IMR-90 (cell line): Measurements from ENCODE around the gene OR51S1. TPM values are rescaled to one million over a fixed set of nuclear protein-coding genes. Genes with fewer than 3 reads are reported as not detected.

ENCODE experiments used
- ATAC-seq: fragments of 200-7000 bp; cut with Tn5 transposase; 2 replicates; pipeline ENCODE4 v1.9.1; 2020; ENCODE audit warnings: low read depth, mild to moderate bottlenecking, moderate library complexity
- BruUV-seq: library from RNA; stranded (reverse); fragments of 400-500 nt; replicated peaks from 2 replicates; lab custom pipeline; 2021; lab: Mats Ljungman, UMichigan
- CTCF ChIA-PET: fragments of 300-600 bp; formaldehyde crosslinking; extraction: SDS; loops from one replicate; lab custom pipeline; 2021; ENCODE audit warnings: antibody characterized with exemption; lab: Yijun Ruan, JAX
- POLR2A ChIA-PET: fragments of 300-600 bp; sonication (Branson Sonifier 250); formaldehyde crosslinking; loops from one replicate; lab custom pipeline; 2022; ENCODE audit warnings: antibody characterized with exemption; ENCODE audit not compliant: unreplicated experiment; lab: Charles Lee
- DNase-seq: peaks from one replicate; pipeline ENCODE4 v3.0.0; 2013
- H2AFZ ChIP-seq: replicated peaks from 2 replicates; pipeline ENCODE3; 2013; ENCODE audit warnings: low read length, mild to moderate bottlenecking; ENCODE audit not compliant: poor library complexity
- H2AK5ac ChIP-seq: 2 replicates; pipeline ENCODE4 v1.6.1; 2013; ENCODE audit warnings: low read depth, low read length, inconsistent platforms
- H2AK9ac ChIP-seq: replicated peaks from 2 replicates; pipeline ENCODE3; 2013; ENCODE audit warnings: mild to moderate bottlenecking, low read depth, low read length, moderate library complexity; ENCODE audit not compliant: poor library complexity
- H2BK120ac ChIP-seq: 2 replicates; pipeline ENCODE4 v1.6.1; 2013; ENCODE audit warnings: low read depth, low read length, inconsistent platforms
- H2BK15ac ChIP-seq: 3 replicates; pipeline ENCODE4 v1.6.1; 2013; ENCODE audit warnings: low read depth, low read length, inconsistent platforms
- H2BK20ac ChIP-seq: 2 replicates; pipeline ENCODE4 v1.6.1; 2013; ENCODE audit warnings: low read depth, mild to moderate bottlenecking, inconsistent platforms, low read length, moderate library complexity
- H2BK5ac ChIP-seq: 2 replicates; pipeline ENCODE4 v1.6.1; 2013; ENCODE audit warnings: mild to moderate bottlenecking, low read depth, low read length, inconsistent platforms; ENCODE audit not compliant: poor library complexity, severe bottlenecking
- H3K14ac ChIP-seq: replicated peaks from 2 replicates; pipeline ENCODE4 v1.6.1; 2013; ENCODE audit warnings: low read depth, low read length, inconsistent platforms
- H3K18ac ChIP-seq: 2 replicates; pipeline ENCODE4 v1.6.1; 2013; ENCODE audit warnings: low read depth, low read length, control low read depth
- H3K23ac ChIP-seq: 2 replicates; pipeline ENCODE4 v1.6.1; 2013; ENCODE audit warnings: low read depth, low read length, inconsistent platforms
- H3K27ac ChIP-seq: 2 replicates; pipeline ENCODE4 v1.5.1; 2013; ENCODE audit warnings: mild to moderate bottlenecking, control low read depth, low read length; ENCODE audit not compliant: insufficient read depth
- H3K27me3 ChIP-seq: 2 replicates; pipeline ENCODE4 v1.6.1; 2013; ENCODE audit warnings: low read length; ENCODE audit not compliant: control insufficient read depth, insufficient read depth
- H3K36me3 ChIP-seq: 2 replicates; pipeline ENCODE4 v1.6.1; 2013; ENCODE audit warnings: low read length, mixed read lengths; ENCODE audit not compliant: control insufficient read depth, insufficient read depth
- H3K4ac ChIP-seq: 2 replicates; pipeline ENCODE4 v1.6.1; 2013; ENCODE audit warnings: low read depth, low read length, inconsistent platforms
- H3K4me1 ChIP-seq: 2 replicates; pipeline ENCODE4 v1.6.1; 2013; ENCODE audit warnings: low read length, mixed read lengths; ENCODE audit not compliant: control insufficient read depth, insufficient read depth
- H3K4me2 ChIP-seq: 2 replicates; pipeline ENCODE4 v1.6.1; 2013; ENCODE audit warnings: low read depth, mild to moderate bottlenecking, control low read depth, low read length, moderate library complexity
- H3K4me3 ChIP-seq: 2 replicates; pipeline ENCODE4 v1.5.1; 2013; ENCODE audit warnings: low read depth, mild to moderate bottlenecking, control low read depth, low read length, moderate library complexity; ENCODE audit not compliant: insufficient read depth
- H3K56ac ChIP-seq: 2 replicates; pipeline ENCODE4 v1.6.1; 2013; ENCODE audit warnings: low read length, inconsistent platforms; ENCODE audit not compliant: insufficient read depth; ENCODE audit errors: extremely low read depth
- H3K79me1 ChIP-seq, 2 experiments: 2 replicates each; pipeline ENCODE4 v1.6.1; 2013; ENCODE audit warnings: low read length in 2 of 2, inconsistent platforms in 1 of 2, low read depth in 1 of 2
- H3K9ac ChIP-seq: 2 replicates; pipeline ENCODE4 v1.6.1; 2013; ENCODE audit warnings: low read depth, low read length, control low read depth
- H3K9me1 ChIP-seq: 2 replicates; pipeline ENCODE4 v1.6.1; 2013; ENCODE audit warnings: low read length, inconsistent platforms; ENCODE audit not compliant: insufficient read depth
- H3K9me3 ChIP-seq: 2 replicates; pipeline ENCODE4 v1.6.1; 2013; ENCODE audit warnings: low read length; ENCODE audit not compliant: control insufficient read depth, insufficient read depth
- H4K20me1 ChIP-seq: 2 replicates; pipeline ENCODE4 v1.6.1; 2013; ENCODE audit warnings: low read length, inconsistent platforms; ENCODE audit not compliant: insufficient read depth
- H4K5ac ChIP-seq: 2 replicates; pipeline ENCODE4 v1.6.1; 2013; ENCODE audit warnings: mild to moderate bottlenecking, low read depth, low read length, control low read depth
- H4K8ac ChIP-seq, 2 experiments: 2 replicates each; pipeline ENCODE4 v1.6.1; 2013; ENCODE audit warnings: low read depth in 2 of 2, low read length in 2 of 2, control low read depth in 1 of 2, inconsistent platforms in 1 of 2
- H4K91ac ChIP-seq: 2 replicates; pipeline ENCODE4 v1.6.1; 2013; ENCODE audit warnings: low read depth, low read length, inconsistent platforms; ENCODE audit not compliant: insufficient read depth
- BHLHE40 ChIP-seq: fragments of 150-350 bp; IDR thresholded peaks from 2 replicates; pipeline ENCODE4 v1.6.1; 2016; ENCODE audit warnings: mild to moderate bottlenecking, low read depth, low read length
- CHD1 ChIP-seq: IDR thresholded peaks from 2 replicates; pipeline ENCODE4 v1.6.1; 2012; ENCODE audit warnings: low read depth, low read length, improper control_type of control experiment
- MAFK ChIP-seq: IDR thresholded peaks from 2 replicates; pipeline ENCODE4 v1.6.1; 2012; ENCODE audit warnings: low read depth, low read length, improper control_type of control experiment
- RAD21 ChIP-seq: IDR thresholded peaks from 2 replicates; pipeline ENCODE4 v1.6.1; 2012; ENCODE audit warnings: low read length, improper control_type of control experiment
- USF2 ChIP-seq: fragments of 150-350 bp; IDR thresholded peaks from 2 replicates; pipeline ENCODE4 v1.6.1; 2017; ENCODE audit warnings: mild to moderate bottlenecking, antibody characterized with exemption, low read length, low read depth
- WGBS, 2 experiments: methylation state at CpG; one replicate each; pipeline versions ENCODE4 v1.1.5 to v1.1.7; 2013; ENCODE audit warnings: missing lambda C conversion rate in 2 of 2; ENCODE audit not compliant: insufficient read length in 1 of 2; ENCODE audit errors: extremely low coverage in 2 of 2; 5-methylcytosine and 5-hydroxymethylcytosine counted together
- dilution Hi-C: fragments of 300-500 bp; cut with HindIII; formaldehyde crosslinking; loops from one replicate; pipeline ENCODE4 v1.14.3; 2018; ENCODE audit warnings: low sequenced_read_pairs; ENCODE audit not compliant: unreplicated experiment
- in situ Hi-C: fragments of 300-500 bp; cut with MboI; formaldehyde crosslinking; loops from 3 replicates; pipeline ENCODE4 v1.14.3; 2019; ENCODE audit warnings: low sequenced_read_pairs, inconsistent platforms, mixed read lengths
- intact Hi-C: fragments of 100-400 bp; cut with micrococcal nuclease; formaldehyde crosslinking; loops from 2 replicates; pipeline ENCODE4 v1.10.0; 2022
- polyA plus RNA-seq, 3 experiments: library from polyadenylated mRNA; depleted of rRNA; stranded (reverse); fragments of >200 nt; gene quantifications; 2 replicates each; pipeline ENCODE4 v1.2.3, GENCODE V29; 2012; ENCODE audit warnings: low replicate concordance in 1 of 3
- total RNA-seq: library from RNA; depleted of rRNA; stranded (reverse); fragments of >200 nt; gene quantifications from 2 replicates; pipeline ENCODE4 v1.2.3, GENCODE V29; 2012

OR51S1 gene
- total and polyA plus RNA-seq, 2 of the 4 experiments (the other 2 are of a cell fraction) = not detected

GRCh38 chr11:4882543-4882942 lies 33.5 kb upstream of the OR51S1 start:
- no peaks in the 10 kb centered on the region for H3K79me1 ChIP-seq
- intact Hi-C loops = no loop called here
- H4K8ac ChIP-seq = no peak overlapping the region
- no peak overlapping the region for H3K9ac ChIP-seq
- CTCF ChIA-PET = no interaction called here
- no peaks in the 10 kb centered on the region for H4K20me1 ChIP-seq
- no peak overlapping the region for H3K4me3 ChIP-seq
- H3K23ac ChIP-seq = no peak overlapping the region
- WGBS, 2 experiments = 92% methylated on average over 2 of the region's 5 CpGs; no CpG with 5 or more reads in 1 of the 2 experiments
- H2BK5ac ChIP-seq = no peak overlapping the region
- no peak overlapping the region; the same call in 1 of the 2 replicates for H3K4ac ChIP-seq
- no peak overlapping the region; the same call in 1 of the 2 replicates for H4K91ac ChIP-seq
- no peak for DNase-seq
- TF ChIP-seq CHD1 (no peak), USF2 (no peak), BHLHE40 (no peak), MAFK (no peak), RAD21 (no peak)
- H3K27ac ChIP-seq = no peak overlapping the region
- H2AK5ac ChIP-seq = no peak overlapping the region
- H4K5ac ChIP-seq = no peak overlapping the region
- in situ Hi-C loops = no loop called here
- no peak overlapping the region for H3K18ac ChIP-seq
- dilution Hi-C loops = no loop called here
- no peak overlapping the region for H2BK20ac ChIP-seq
- no peak for ATAC-seq
- POLR2A ChIA-PET = no interaction called here
- no TSS peak for BruUV-seq
- no peaks in the 10 kb centered on the region for H3K36me3 ChIP-seq
- H3K9me3 ChIP-seq = no peaks in the 10 kb centered on the region
- no peak overlapping the region for H2BK120ac ChIP-seq
- peaks cover 2% of the 10 kb centered on the region; the same call in 1 of the 2 replicates for H3K4me1 ChIP-seq
- no peaks in the 10 kb centered on the region for H3K27me3 ChIP-seq
- no peak overlapping the region for H3K56ac ChIP-seq
- H2BK15ac ChIP-seq = no peak overlapping the region
- no peak overlapping the region for H2AFZ ChIP-seq
- H3K4me2 ChIP-seq = no peak overlapping the region
- no peak overlapping the region for H3K14ac ChIP-seq
- H2AK9ac ChIP-seq = no peak overlapping the region
- peaks cover 5% of the 10 kb centered on the region for H3K9me1 ChIP-seq
